GM12872 (cell line): Measurements from ENCODE around the gene PDE5A.

Experiments used
- CTCF ChIP-seq: IDR thresholded peaks from 3 replicates; pipeline ENCODE4 v1.5.1; 2011; ENCODE audit warnings: low read depth, mild to moderate bottlenecking, low read length, moderate library complexity; ENCODE audit not compliant: insufficient read depth

Gene PDE5A

GRCh38 chr4:119529788-119530187 is 98.8 kb downstream of the PDE5A start:
- no peak for TF ChIP-seq CTCF

GRCh38 chr4:119526786-119527550 is 101.6 kb downstream of the PDE5A start:
- no peak for TF ChIP-seq CTCF

GRCh38 chr4:119525771-119526712 is 102.6 kb downstream of the PDE5A start:
- TF ChIP-seq CTCF, result no peak

GRCh38 chr4:119525005-119525749 is 103.4 kb downstream of the PDE5A start:
- TF ChIP-seq CTCF, result no peak

DNA sequence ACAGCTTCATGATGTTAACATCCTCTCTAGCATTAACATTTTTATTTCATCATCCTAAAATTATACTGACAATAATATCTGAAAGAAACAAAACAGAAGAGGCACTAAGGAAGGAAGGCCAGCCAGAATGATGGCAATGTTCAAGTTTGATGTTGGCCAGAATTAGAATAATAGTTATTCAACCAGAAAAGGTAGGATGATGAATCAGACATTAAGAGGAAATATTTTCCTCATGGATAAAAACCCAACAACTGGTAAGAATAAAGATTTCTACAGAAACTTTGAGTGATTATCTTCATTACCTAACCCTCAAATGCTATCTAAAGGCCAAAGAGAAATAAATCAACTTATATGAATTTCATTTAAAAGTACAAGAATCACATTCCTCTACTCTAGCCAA is 105.2 kb downstream of the PDE5A start:
- no peak for TF ChIP-seq CTCF

DNA sequence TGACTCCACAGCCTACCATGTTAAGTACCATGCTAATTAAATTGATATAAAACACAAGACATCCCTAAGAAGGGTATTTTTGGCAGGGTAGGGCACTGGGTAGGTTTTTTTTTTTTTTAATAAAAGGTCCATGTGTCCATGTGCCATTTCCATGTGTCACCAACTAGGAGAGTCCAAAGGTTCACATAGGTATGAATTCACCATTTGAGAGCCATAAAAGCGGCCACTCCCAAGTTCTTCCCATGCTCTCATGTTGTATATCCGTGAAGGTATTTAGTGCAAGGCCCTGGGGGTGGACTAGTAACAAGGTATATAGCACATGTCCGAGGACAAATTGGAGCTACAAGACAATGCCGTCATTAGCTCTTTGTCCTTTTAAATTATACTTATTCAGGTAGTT is 107.3 kb downstream of the PDE5A start:
- no peak for TF ChIP-seq CTCF

DNA sequence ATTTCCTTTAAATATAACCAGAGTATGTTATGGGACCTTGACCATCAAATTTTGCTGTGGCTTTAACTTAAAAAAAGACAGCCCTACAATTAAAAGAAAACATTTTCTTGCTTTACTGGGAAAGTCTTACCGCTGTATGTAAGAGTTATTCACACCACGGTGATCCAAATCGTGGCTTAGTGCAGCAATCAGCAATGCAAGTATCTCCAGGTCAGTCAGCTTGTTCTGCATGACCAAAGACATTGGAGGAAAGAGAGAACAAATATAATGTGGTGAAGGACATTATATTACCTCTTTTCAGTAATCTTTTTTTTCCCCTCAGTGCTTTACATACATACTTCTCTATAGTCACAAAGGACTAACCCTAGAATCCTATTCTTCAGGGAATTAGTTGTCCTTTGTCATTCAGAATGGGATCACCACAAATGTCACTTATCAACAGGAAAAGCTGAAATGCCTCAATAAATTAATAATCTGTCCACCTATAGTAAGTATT is 109.6 kb downstream of the PDE5A start:
- no peak for TF ChIP-seq CTCF
